UCSD-AML1 (cell line): ENCODE measurements around the gene RNF187.
"Not testable (repeated sequence)": the region's sequence is repeated elsewhere in the genome, so short reads cannot be mapped to it uniquely, and the experiment has no call there.

Source experiments
- DNase-seq: peaks from one replicate; lab custom pipeline; 2025; ENCODE audit not compliant: unreplicated experiment; lab: John Stamatoyannopoulos, UW

RNF187 gene

DNA sequence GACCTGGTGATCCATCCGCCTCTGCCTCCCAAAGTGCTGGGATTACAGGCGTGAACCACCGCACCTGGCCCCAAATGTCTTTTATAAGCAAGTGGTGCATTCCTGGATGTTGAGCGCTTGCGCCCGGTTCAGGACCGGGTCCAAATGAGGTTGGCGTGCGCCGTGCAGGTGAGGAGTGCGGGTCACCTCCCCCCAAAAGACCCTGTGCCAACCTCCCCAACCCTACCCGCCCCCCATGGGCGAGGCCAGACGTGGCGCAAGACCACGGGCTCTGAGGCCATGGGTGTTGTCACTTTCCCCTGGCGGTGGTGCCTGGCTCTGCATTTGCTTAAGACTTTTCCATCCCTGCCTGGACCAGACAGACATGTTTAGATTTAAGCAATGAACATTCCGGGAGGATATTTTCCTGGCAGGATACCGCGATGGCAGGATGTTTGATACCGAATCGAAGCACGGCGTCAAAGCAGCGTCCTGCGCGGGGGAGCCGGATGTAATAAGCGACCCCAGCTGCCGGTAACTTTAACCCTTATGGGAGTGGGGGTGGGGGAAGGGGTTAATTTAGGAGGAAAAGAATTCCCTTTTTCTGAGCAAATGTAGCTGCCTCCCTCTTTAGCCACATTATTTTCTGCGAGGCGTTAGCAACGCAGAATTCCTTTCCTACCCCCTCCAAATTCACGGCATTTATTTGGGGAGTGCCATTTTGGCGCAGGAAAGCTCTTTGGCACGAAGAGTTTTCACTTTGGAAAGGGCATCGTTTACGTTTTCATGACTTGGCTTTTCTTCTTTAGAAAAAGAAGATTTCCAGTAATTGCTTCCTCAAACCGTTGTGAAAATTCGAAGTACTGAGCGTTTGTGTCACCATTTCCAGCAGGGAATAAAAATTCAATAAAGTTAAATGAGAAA lies 27.8 kb upstream of the RNF187 start:
- no peak for DNase-seq

DNA sequence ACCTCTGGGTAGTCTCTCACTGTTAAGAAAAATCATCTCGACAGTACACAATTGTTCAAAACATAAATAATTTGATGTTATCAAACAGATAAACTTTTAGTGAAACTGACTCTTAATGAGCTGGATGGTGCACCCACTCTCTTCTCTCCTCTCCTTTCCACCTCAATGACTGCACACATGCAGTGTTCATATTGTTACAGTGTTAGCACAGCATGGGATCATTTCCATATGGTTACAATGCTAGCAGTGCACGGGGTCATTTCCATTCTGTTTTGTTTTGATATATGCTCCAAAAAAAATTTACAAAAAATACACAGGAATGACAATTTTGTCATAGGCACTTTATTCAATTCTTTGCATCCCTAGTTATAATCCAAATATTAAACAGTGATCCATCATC lies 26.4 kb upstream of the RNF187 start:
- no peak for DNase-seq

GRCh38 chr1:228462560-228462959 lies 24.6 kb upstream of the RNF187 start:
- no peak for DNase-seq

GRCh38 chr1:228463009-228463558 lies 24.1 kb upstream of the RNF187 start:
- DNase-seq, result no peak

- DNase-seq, result peak; percentile 33
These were observed 23.4 kb upstream of the RNF187 start for GRCh38 chr1:228463559-228464455.

- DNase-seq, result no peak
These were observed 22.6 kb upstream of the RNF187 start for GRCh38 chr1:228464487-228464983.

- DNase-seq, result no peak
These were observed 22.0 kb upstream of the RNF187 start for GRCh38 chr1:228465141-228465540.

- no peak for DNase-seq
These were observed 21.5 kb upstream of the RNF187 start for GRCh38 chr1:228465571-228466146.

DNA sequence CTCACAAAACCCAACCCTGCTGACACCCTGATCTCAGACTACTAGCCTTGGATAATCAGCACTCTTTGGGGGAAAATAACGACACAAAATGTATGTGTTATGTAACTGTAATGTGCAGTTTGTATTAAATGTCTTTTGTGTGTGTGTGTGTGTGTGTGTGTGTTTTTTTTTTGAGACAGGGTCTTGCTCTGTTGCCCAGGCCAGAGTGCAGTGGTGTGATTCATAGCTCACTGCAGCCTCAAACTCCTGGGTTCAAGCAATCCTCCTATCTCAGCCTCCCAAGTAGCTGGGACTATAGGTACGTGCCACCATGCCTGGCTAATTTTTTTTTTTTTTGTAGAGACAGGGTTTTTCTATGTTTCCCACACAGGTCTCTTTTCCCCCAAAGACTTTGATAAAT lies 19.0 kb upstream of the RNF187 start:
- not testable (repeated sequence) for DNase-seq

DNA sequence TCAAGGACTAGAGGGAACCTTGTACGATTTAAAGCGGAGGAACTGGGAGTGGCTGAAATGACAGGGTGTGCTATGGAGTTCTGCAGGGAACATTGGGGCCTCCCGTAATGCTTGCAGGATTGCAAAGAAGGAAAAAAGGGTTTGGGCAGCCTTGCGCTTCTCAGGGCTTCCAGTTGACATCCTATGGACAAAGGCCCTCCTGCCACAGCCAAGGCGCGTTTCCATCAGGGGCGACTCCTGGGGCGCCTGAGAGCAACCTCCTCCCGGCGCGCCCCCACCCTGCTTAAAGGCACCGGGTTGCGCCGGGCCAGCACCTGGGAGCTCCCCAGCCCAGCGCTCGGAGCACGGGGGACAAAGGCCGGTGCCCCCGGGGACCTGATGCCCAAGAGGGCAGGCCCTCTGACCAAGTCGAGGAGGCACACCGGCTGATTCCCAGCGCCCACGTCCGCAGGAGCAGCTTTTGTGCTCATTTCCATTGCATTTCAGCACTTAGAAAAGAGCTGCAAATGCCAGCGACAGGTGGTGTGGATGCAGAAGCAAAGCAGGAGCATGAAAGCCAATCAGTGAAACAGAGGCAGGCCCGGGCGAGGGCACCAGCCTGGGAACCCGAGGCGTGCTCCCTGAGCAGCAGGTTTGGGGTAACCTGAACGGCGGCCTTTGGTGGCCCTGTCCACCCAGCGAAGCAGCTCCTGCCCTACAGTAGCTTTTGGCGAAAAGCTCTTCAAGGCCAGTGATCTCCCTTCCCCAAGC lies 17.6 kb upstream of the RNF187 start:
- DNase-seq, result no peak

GRCh38 chr1:228471154-228471761 lies 15.9 kb upstream of the RNF187 start:
- no peak for DNase-seq

- DNase-seq, result peak; percentile 33
These were observed 15.3 kb upstream of the RNF187 start for GRCh38 chr1:228471762-228472398.

DNA sequence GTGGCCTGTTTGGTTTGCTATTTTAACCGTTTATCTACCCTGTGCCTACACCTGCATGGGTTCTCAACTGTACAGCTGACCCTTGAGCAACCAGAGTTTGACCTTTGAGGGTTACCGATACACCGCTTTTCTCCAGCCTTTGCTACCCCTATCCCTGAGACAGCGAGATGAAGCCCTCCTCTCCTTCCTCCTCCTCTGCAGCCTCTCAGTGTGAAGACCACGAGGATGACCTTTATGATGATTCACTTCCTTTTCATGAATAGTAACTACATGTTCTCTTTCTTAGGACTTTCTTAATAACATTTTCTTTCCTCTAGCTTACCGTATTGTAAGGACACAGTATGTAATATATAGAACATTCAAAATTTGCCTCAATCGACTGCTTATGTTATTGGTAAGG lies 14.5 kb upstream of the RNF187 start:
- no peak for DNase-seq

- DNase-seq, result no peak
These were observed 12.7 kb upstream of the RNF187 start for GRCh38 chr1:228474507-228474906.

GRCh38 chr1:228475812-228476211 lies 11.4 kb upstream of the RNF187 start:
- no peak for DNase-seq

GRCh38 chr1:228477263-228477662 lies 9.9 kb upstream of the RNF187 start:
- no peak for DNase-seq

GRCh38 chr1:228478326-228478725 lies 8.9 kb upstream of the RNF187 start:
- DNase-seq, result no peak

- DNase-seq, result peak; percentile 55
These were observed 8.1 kb upstream of the RNF187 start for GRCh38 chr1:228478912-228479711.

GRCh38 chr1:228483789-228484188 lies 3.4 kb upstream of the RNF187 start:
- no peak for DNase-seq
